Stimulated activated CD4-positive, alpha-beta T cell treated with anti-CD3 and anti-CD28 coated beads, Interleukin-12 subunit alpha, Interleukin-12 subunit beta, amount 100 ng/mL, for 24 hours (primary cell): ENCODE results near the gene TPCN2.

Experiments
- DNase-seq, 2 experiments: peaks; one replicate each; pipeline ENCODE4 v3.0.0-alpha.2; 2020; ENCODE audit warnings: low read depth in 2 of 2

The TPCN2 gene

GRCh38 chr11:69165775-69166174, 117.0 kb downstream of the TPCN2 start:
- DNase-seq = no peak

GRCh38 chr11:69166218-69167115, 117.7 kb downstream of the TPCN2 start:
- peak; percentile 21 to 47 for DNase-seq

- no peak for DNase-seq
These were observed 118.6 kb downstream of the TPCN2 start for GRCh38 chr11:69167130-69167915.

GRCh38 chr11:69167916-69168691, 119.4 kb downstream of the TPCN2 start:
- no peak for DNase-seq

- DNase-seq = no peak
These were observed 120.7 kb downstream of the TPCN2 start for GRCh38 chr11:69169479-69169878.

- DNase-seq = no peak
These were observed 122.0 kb downstream of the TPCN2 start for GRCh38 chr11:69170704-69171103.

GRCh38 chr11:69171476-69172240, 122.9 kb downstream of the TPCN2 start:
- no peak for DNase-seq

GRCh38 chr11:69172674-69173073, 123.9 kb downstream of the TPCN2 start:
- no peak for DNase-seq

- DNase-seq = no peak
These were observed 124.6 kb downstream of the TPCN2 start for GRCh38 chr11:69173331-69173730.

GRCh38 chr11:69173925-69174581, 125.3 kb downstream of the TPCN2 start:
- no peak for DNase-seq

- DNase-seq = no peak
These were observed 126.1 kb downstream of the TPCN2 start for GRCh38 chr11:69174841-69175240.

GRCh38 chr11:69178819-69179482, 130.2 kb downstream of the TPCN2 start:
- DNase-seq = no peak

- no peak for DNase-seq
These were observed 131.5 kb downstream of the TPCN2 start for GRCh38 chr11:69180226-69180625.

GRCh38 chr11:69180726-69181125, 132.0 kb downstream of the TPCN2 start:
- DNase-seq = no peak

- DNase-seq = no peak
These were observed 134.9 kb downstream of the TPCN2 start for GRCh38 chr11:69183613-69184012.
